ENCODE results near the gene TEAD1. TPM values are rescaled to one million over a fixed set of nuclear protein-coding genes. Genes with fewer than 3 reads are reported as not detected.

The TEAD1 gene
- total and polyA plus RNA-seq, 2 donors (not counting 3 experiments of a cell fraction or from before 2014, with no cell fraction given): 15.3 to 49.0 TPM

GRCh38 chr11:12642040-12642439 is 32.2 kb upstream of the TEAD1 start:
- H3K9me1 ChIP-seq (replicated peaks; ENCODE audit: control insufficient read depth, extremely low read depth, insufficient read depth, low read length): no peaks in the 10 kb centered on the region
- FAIRE-seq (no peak), DNase-seq (ENCODE audit: low read depth, low spot score) (peak; percentile 59)
- no peak for TF ChIP-seq MYC (IDR thresholded peaks at IDR 0.05; ENCODE audit: low read depth, low read length)
- no peak for TF ChIP-seq MAX (IDR thresholded peaks at IDR 0.05; ENCODE audit: insufficient read depth, insufficient read length)
- no peak for TF ChIP-seq CTCF (IDR thresholded peaks at IDR 0.05; ENCODE audit: extremely low read depth in 1 of 2, insufficient read depth in 1 of 2, low read depth in 1 of 2, low read length in 2 of 2)
- TF ChIP-seq POLR2A (IDR thresholded peaks at IDR 0.05; ENCODE audit: low read depth, low read length): no peak
- no peak for TF ChIP-seq JUN (IDR thresholded peaks at IDR 0.05; ENCODE audit: borderline replicate concordance, insufficient read depth, insufficient read length, low read depth)
- no peak for TF ChIP-seq FOS (IDR thresholded peaks at IDR 0.05; ENCODE audit: borderline replicate concordance, insufficient read depth, low read length)
- dilution Hi-C loops (cut with MboI; ENCODE audit: extremely low pct_ligation_motif_present, low sequenced_read_pairs) (no loop called here), intact Hi-C loops (cut with micrococcal nuclease) (no loop called here)
- H2AFZ ChIP-seq (ENCODE audit: low read depth, low read length): peak overlapping the region; percentile 39
- H3K79me2 ChIP-seq (ENCODE audit: control insufficient read depth, insufficient read depth, low read length): no peaks in the 10 kb centered on the region
- peaks cover 0 to 2% of the 10 kb centered on the region in 2 experiments for H3K27me3 ChIP-seq (ENCODE audit: control insufficient read depth in 2 of 2, insufficient read depth in 2 of 2, low read length in 2 of 2)
- H4K20me1 ChIP-seq (replicated peaks; ENCODE audit: control insufficient read depth, extremely low read depth, insufficient read depth, low read length): no peaks in the 10 kb centered on the region
- no peak overlapping the region for H3K9ac ChIP-seq (replicated peaks; ENCODE audit: extremely low read depth, insufficient read depth, low read length)
- ChIA-PET CTCF (interaction anchor here (0.7 to 1.5 kb wide), 8 partner anchors 8 to 311 kb away, joined by 3 to 7 read pairs (median 3); no protein-coding TSS in a partner anchor), POLR2A (interaction anchor here (0.5 kb wide), 1 partner anchor 10 kb away, joined by 3 read pairs; no protein-coding TSS in a partner anchor)
- no peak overlapping the region for H3K4me3 ChIP-seq (replicated peaks in 1 of 3; ENCODE audit: insufficient read depth in 1 of 3, low read depth in 1 of 3, low read length in 3 of 3)
- no TSS peak for BruUV-seq (replicated peaks)
- H3K27ac ChIP-seq (ENCODE audit: insufficient read depth, low read depth, low read length): no peak overlapping the region
- H3K4me2 ChIP-seq (ENCODE audit: insufficient read depth, low read length): no peak overlapping the region
- peaks cover 2% of the 10 kb centered on the region for H3K4me1 ChIP-seq (ENCODE audit: control insufficient read depth, extremely low read depth, insufficient read depth, low read length)
- H3K9me3 ChIP-seq (replicated peaks; ENCODE audit: control insufficient read depth, insufficient read depth, low read length): no peaks in the 10 kb centered on the region
- no peaks in the 10 kb centered on the region for H3K36me3 ChIP-seq (ENCODE audit: control insufficient read depth in 2 of 2, extremely low read depth in 1 of 2, insufficient read depth in 2 of 2, low read length in 2 of 2)
